CD4-positive, alpha-beta T cell treated with Interleukin-4 for 1 hour (primary cell): ENCODE data around the gene OTUB2.

ENCODE experiments used
- DNase-seq, 2 donors: peaks; one replicate each; pipeline ENCODE4 v3.0.0-alpha.2; 2020 to 2022

The OTUB2 gene

GRCh38 chr14:93997916-93998870 lies 27.9 kb upstream of the OTUB2 start:
- no peak for DNase-seq

GRCh38 chr14:93998871-93999403 lies 27.2 kb upstream of the OTUB2 start:
- DNase-seq = no peak

GRCh38 chr14:93999573-93999972 lies 26.6 kb upstream of the OTUB2 start:
- no peak for DNase-seq

DNA sequence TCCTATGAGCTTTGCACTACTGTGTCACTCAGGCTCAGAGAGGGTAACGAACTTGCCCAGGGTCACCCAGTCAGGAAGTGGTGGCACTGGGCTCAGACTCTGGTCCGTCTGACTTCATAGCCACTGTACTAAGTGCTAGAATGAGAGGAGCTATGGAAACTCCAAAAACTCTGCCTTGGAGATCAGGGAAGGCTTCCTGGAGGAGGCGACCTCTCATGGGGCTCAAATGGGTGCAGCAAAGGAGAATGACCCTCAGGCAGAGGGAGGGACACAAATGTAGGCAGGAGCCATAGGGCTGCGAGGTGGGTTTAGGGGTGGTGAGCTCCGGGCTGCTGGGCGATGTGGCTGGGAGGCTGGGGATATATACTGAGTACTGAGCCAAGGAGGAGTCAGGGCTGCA lies 25.9 kb upstream of the OTUB2 start:
- no peak for DNase-seq

DNA sequence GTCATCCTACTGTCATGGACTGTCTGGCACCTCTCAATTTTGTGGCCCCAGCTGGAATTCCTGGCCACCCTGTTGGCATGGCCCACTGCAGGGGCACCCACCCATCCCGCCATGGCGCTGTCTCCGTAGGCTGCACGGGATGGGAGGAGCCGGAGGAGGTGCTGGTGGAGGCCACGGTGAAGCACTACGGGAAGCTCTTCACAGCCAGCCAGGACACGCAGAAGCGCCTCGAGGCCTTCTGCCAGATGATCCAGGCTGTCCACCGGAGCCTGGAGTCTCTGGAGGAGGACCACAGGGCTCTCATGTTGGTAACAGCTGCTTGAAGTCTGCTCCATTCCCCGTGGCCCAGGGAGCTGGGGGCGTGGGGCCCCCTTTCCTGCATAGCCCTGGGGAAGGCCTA lies 25.1 kb upstream of the OTUB2 start:
- DNase-seq = no peak

DNA sequence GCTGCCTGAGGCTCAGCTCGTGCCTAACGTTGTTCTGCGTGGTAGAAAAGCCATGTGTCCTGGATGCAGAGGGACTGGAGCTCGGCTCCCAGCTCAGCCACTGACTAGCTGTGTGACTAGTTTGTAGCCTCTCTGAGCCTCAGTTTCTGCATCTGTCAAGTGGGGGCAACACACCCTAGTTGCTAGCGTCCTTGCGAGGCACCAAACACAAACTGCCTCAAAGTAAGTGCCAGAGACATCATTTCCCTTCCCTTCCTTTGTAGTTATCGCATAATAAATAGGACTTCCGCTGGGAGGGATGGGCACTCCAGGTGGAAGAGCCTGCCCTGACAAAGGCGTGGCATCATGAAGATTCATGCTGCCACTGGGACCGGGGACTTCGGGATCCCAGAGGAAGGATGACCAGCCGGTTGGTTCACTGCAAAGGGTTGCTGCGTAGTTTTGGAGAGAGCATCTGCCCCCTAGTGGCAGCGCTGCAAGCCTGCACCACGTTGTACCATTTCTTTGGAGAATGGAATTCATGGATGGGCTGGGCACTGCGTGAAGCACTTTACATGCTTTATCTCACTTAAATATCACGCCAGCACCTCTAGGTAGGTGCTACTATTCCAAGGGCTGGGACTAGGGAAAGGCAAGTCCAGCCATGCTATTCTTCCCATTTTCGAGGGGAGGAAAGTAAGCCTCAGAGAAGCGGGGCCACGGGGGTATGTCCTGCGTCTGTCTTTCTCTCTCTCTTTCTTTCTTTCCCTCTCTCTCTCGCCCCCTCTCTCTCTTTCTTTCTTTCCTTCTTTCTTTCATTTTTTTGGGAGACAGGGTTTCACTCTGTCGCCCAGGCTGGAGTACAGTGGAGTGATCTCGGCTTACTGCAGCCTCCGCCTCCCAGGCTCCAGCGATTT lies 24.4 kb upstream of the OTUB2 start:
- peak; percentile 64 to 67 for DNase-seq

- DNase-seq = no peak
Measured at GRCh38 chr14:94003397-94003796, 22.7 kb upstream of the OTUB2 start.

DNA sequence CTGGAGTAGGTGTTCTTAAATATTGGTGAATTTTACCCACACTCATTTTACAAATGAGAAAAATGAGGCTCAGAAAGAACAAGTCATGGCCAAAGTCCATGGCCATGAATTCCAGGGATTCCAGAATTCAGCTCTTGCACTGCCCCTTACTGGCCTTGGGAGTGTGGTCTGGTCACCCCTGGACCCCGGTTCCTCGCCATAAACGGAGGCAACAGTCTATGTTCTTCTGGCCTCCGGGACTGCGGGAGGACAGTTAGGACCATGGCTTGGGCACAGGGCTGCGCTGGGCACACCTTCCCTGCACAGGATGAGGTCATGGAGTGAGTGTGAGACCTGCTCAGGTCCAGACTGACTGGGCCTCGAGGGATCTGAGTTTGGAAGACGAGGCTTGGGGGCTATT lies 22.1 kb upstream of the OTUB2 start:
- no peak for DNase-seq

GRCh38 chr14:94005324-94006073 lies 20.6 kb upstream of the OTUB2 start:
- peak in 1 of 2 donors; percentile 29 for DNase-seq

- no peak for DNase-seq
Measured at GRCh38 chr14:94008234-94008633, 17.9 kb upstream of the OTUB2 start.

GRCh38 chr14:94009767-94010166 lies 16.4 kb upstream of the OTUB2 start:
- DNase-seq = no peak

- no peak for DNase-seq
Measured at GRCh38 chr14:94010625-94011024, 15.5 kb upstream of the OTUB2 start.

GRCh38 chr14:94011795-94012194 lies 14.3 kb upstream of the OTUB2 start:
- peak in 1 of 2 donors; percentile 51 for DNase-seq

- DNase-seq = no peak
Measured at GRCh38 chr14:94014382-94014781, 11.8 kb upstream of the OTUB2 start.

DNA sequence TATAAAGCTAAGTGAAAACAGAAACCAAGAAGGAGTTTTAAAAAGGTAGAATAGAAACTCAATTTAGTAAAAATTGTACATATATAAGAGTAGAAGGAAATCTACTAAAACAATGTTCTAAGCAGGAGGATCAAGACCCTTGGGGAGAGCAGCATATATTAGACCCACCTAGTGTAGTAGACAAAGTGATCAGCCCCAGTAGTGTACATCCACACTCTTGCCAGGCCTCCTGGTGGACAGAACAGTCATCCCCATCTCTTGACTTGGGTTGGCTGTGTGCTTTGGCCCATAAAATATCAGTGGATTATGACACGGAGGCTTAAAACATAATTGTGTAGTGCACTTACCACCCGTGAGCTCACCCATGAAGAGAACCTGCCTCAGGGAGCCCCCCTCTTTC lies 10.9 kb upstream of the OTUB2 start:
- no peak for DNase-seq

- no peak for DNase-seq
Measured at GRCh38 chr14:94016446-94016976, 9.6 kb upstream of the OTUB2 start.

DNA sequence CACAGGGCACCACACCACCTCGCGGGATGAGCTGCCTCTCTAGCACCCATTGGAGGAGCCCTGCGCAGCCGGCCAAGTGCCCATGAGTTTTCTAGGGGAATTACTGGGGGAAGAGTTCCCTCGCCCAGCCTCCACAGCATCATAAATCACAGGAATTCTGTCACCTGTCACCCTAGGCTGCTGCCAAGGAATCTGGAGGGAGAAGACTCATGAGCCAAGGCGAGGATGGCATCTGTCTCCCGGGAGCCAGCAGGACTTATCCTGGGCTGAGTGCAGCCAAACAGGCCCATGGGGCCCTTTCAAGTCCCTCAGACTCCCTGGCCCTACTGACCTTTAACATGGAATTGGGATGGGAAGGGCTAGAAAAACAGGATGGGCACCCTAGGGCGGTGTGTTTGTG lies 7.8 kb upstream of the OTUB2 start:
- DNase-seq = no peak

GRCh38 chr14:94019329-94019728 lies 6.8 kb upstream of the OTUB2 start:
- DNase-seq = no peak

DNA sequence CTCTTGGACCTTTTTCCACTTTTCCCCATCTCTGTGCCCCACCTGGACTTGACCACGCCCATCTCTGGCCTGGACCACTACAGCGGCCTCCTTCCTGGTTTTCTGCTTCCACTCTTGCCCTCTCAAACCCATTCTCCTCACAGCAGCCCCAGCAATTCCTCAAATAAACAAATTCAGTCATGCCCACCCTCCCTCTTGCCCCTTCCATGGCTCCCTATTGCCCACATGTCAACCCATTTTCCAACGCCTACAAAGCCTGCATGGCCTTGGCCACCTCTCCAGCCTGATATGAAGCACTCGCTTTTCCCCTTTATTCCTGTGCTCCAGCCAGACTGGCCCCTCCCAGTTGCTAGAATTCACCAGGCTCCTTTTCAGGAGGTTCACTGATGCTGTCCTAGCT lies 5.9 kb upstream of the OTUB2 start:
- DNase-seq = no peak

- no peak for DNase-seq
Measured at GRCh38 chr14:94021001-94021400, 5.1 kb upstream of the OTUB2 start.

DNA sequence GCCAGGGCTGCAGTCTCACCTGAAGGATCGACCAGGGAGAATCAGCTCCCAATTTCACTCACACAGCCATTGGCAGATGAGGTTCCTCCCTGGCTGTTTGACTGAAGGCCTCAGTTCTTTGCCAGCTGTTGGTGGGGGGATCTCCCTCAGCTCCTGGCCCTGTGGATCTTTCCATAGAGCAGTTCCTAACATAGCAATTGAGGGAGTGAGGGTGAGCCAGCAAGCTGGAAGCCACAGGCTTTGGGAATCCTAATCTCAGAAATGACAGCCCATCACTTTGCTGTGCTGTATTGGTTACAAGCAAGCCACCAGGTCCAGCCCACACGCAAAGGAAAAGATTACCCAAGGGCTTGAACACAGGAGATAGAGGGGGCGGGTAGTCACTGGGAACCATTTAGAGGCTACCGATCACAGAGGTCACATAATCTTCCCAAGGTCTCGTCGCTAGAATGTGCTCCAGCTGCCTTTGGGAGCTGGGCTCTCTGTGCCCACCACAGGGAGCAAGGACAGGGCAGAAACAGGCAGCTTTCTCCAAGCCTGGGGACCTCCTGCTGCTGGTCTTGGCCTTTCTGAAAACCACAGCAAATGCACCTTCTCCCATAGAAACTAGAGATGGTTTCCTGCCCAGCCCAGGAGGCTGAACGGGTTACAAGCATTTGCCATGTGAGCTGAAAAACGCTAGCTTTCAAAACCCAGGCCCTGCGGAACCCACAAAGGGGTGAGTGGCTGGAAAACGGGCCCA lies 4.6 kb upstream of the OTUB2 start:
- DNase-seq = no peak
